ENCODE results near the gene HAUS3. TPM values are rescaled to one million over a fixed set of nuclear protein-coding genes. Genes with fewer than 3 reads are reported as not detected.

Gene HAUS3, protein sequence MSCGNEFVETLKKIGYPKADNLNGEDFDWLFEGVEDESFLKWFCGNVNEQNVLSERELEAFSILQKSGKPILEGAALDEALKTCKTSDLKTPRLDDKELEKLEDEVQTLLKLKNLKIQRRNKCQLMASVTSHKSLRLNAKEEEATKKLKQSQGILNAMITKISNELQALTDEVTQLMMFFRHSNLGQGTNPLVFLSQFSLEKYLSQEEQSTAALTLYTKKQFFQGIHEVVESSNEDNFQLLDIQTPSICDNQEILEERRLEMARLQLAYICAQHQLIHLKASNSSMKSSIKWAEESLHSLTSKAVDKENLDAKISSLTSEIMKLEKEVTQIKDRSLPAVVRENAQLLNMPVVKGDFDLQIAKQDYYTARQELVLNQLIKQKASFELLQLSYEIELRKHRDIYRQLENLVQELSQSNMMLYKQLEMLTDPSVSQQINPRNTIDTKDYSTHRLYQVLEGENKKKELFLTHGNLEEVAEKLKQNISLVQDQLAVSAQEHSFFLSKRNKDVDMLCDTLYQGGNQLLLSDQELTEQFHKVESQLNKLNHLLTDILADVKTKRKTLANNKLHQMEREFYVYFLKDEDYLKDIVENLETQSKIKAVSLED
- 10 to 100 TPM in 3 of 4 donors, 1 to 10 TPM in 1; 8.9 to 13.0 (median 10.7) TPM for total RNA-seq

DNA sequence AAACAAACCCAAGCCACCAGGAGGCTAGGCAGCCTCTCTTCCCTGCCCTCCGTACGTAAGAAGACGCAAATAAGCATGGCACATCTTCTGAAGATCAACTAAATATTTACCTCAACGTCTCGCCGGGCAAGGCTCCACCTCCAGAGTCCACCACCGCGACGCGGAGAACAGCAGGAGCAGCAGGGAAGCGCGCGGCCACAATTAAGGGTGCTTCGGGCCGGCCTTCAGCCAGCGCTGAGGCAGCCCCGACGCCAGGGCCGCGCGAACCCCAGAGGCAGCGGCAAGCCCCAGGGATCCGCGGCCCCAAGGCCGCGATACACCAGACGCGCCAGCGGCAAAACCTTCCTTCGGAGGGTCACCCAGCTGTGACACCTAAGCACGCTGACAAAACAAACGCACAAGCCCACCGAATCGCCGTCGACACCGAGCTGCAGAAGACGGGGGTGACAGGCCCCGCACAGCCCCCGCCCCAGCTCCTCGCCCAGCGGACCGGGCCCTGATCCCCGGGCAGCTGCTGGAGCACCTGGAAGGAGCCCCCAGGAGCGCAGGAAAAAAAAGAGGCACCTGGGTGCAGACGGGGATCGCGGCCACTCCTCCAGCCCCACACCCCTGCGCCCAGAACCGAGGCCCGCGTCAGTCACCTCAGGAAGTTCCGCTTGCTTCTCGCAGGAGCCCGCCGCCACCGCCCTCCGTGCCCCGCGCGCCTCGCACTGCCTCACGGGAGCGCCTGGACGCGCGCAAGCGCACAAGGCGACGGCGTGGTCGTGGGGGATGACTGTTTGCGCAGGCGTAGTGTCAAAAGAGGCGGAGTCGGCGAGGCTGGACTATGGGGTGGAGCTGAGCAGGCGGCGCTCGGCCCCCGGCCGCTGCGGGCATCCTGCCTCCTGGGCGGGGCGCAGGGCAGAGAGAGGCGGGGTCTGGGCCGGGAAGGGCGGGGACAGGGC lies at the start of gene HAUS3, which contains the start of gene POLN:
Gene HAUS3 (minus strand): TSS at position 712 of the 944 bp plus-strand sequence. CDS start 1,175 bp downstream, outside the sequence.
Gene POLN (minus strand): TSS at position 712 of the 944 bp plus-strand sequence. CDS start 12,890 bp downstream, outside the sequence.
- H3K27me3 ChIP-seq, result no peaks in the 10 kb centered on the region
- intact Hi-C loops (cut with DNase I), result no loop called here
- H3K4me1 ChIP-seq, result peaks cover 22 to 89% (median 39%) of the 10 kb centered on the region in 3 donors
- H3K36me3 ChIP-seq, result peaks cover 0 to 15% (median 0%) of the 10 kb centered on the region in 3 donors
- H3K27ac ChIP-seq, result peak within 1 kb of the TSS; percentile 88 to 95 (median 92)
- DNase-seq, result peak; percentile 93
- TF ChIP-seq, protein P1, sequence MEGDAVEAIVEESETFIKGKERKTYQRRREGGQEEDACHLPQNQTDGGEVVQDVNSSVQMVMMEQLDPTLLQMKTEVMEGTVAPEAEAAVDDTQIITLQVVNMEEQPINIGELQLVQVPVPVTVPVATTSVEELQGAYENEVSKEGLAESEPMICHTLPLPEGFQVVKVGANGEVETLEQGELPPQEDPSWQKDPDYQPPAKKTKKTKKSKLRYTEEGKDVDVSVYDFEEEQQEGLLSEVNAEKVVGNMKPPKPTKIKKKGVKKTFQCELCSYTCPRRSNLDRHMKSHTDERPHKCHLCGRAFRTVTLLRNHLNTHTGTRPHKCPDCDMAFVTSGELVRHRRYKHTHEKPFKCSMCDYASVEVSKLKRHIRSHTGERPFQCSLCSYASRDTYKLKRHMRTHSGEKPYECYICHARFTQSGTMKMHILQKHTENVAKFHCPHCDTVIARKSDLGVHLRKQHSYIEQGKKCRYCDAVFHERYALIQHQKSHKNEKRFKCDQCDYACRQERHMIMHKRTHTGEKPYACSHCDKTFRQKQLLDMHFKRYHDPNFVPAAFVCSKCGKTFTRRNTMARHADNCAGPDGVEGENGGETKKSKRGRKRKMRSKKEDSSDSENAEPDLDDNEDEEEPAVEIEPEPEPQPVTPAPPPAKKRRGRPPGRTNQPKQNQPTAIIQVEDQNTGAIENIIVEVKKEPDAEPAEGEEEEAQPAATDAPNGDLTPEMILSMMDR (IDR thresholded peaks at IDR 0.05), result peak in 2 of 6 experiments; percentile 20 to 34
- TF ChIP-seq POLR2A (IDR thresholded peaks at IDR 0.05), result peak in 3 of 4 donors; percentile 81 to 93 (median 86)
- peak within 1 kb of the TSS; percentile 87 to 99 (median 96) for H3K4me3 ChIP-seq
- H3K9me3 ChIP-seq, result no peaks in the 10 kb centered on the region
- 0% methylated on average over 14 to 22 of the region's 88 CpGs for WGBS, 2 donors

DNA sequence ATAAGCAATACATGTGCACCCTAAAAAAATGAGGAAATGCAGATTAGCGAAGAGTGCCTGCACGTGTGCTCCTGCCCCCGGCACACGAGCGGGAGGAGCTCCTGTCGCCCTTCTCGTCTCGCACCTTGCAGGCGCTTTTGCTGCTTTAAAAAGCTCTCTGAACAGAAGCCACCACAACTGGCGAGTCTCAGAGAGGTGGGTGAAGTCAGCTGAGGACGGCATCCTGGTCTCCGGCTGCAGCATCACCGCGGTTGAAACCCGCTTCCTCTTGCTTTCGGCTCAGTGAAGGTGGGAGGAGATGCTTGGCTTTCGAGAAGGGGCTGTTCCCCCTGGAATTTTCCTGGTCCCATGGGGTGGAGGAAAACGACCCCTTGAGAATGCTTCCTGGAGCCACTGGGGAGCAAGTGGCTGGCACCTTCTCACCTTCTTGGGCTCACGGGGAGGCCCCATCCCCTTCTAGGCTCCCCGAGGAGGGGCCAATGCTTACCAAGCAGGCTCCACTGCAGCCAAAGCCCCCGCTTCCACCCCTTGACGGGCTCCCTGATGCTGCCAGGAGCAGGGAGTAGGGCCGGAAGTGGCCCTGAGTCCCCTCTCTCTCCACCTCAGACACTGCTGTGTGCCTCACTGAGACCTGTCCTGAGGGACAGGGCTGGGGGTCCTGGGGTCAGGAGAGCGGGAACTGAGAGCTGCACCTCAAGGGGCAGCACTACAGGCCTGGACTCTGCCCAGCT lies 49.2 kb upstream of the HAUS3 start:
- DNase-seq, result no peak

DNA sequence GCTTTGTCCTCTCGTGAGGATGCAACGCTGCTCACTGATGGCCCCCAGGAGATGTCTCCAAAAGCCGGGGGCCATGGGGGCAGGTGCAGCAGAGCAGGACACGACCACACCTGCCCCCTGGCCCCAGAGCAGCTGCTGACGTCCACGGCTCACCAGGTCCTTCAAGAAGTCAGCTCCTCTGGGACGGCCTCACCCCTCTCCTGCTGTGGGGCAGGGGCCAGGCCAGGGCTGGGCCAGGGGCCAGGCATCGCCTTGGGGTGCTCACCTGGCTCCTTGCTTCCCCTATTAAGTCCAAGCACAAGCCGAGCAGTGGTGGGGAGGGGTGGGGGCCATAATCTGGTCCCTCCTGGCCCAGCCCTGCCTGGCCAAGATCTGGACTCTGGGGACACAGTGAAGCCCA lies 48.6 kb upstream of the HAUS3 start:
- no peak overlapping the region for H3K4me3 ChIP-seq
- no peaks in the 10 kb centered on the region for H3K36me3 ChIP-seq
- peaks cover 0 to 25% (median 3%) of the 10 kb centered on the region in 3 donors for H3K4me1 ChIP-seq
- 100% methylated on average over 1 of the region's 9 CpGs; no CpG with 5 or more reads in 1 of the 2 donors for WGBS, 2 donors
- H3K9me3 ChIP-seq, result no peaks in the 10 kb centered on the region
- peak overlapping the region in 1 of 4 donors; percentile 13 for H3K27ac ChIP-seq
- no peak for DNase-seq
- no peaks in the 10 kb centered on the region for H3K27me3 ChIP-seq
- intact Hi-C loops (cut with DNase I), result no loop called here
- TF ChIP-seq POLR2A (IDR thresholded peaks at IDR 0.05), result no peak
- TF ChIP-seq, protein P1 (IDR thresholded peaks at IDR 0.05), result no peak

More for the DNA sequence above, 49.2 kb upstream of the HAUS3 start:
- Histone ChIP-seq H3K4me3 (no peak overlapping the region), H3K27me3 (no peaks in the 10 kb centered on the region), H3K9me3 (no peaks in the 10 kb centered on the region), H3K4me1 (peaks cover 0 to 25% (median 3%) of the 10 kb centered on the region in 3 donors), H3K36me3 (no peaks in the 10 kb centered on the region), H3K27ac (peak overlapping the region in 1 of 4 donors; percentile 13)
- intact Hi-C loops (cut with DNase I), result no loop called here
- 55 to 66% methylated on average over 12 to 19 of the region's 24 CpGs for WGBS, 2 donors
- TF ChIP-seq POLR2A (IDR thresholded peaks at IDR 0.05), result no peak

DNA sequence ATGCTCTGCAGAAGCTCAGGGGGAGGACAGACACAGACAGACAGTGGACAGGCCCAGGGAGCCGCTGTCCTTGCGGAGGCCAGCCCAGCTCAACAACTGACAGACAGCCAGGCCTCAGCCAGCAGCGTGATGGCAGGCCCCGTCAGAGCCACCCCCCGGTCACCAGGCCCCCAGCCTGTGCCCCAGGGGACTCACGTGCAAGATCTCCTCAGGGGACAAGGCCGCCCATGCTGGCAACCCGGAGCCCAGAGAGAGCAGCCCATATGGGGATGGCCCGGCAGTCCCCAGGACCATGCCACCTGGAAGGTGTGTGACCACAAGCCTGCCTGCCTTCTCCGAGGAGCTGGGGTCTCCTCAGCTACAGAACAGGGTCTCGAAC lies 48.0 kb upstream of the HAUS3 start:
- H3K27ac ChIP-seq, result no peak overlapping the region
- no peaks in the 10 kb centered on the region for H3K36me3 ChIP-seq
- no peaks in the 10 kb centered on the region for H3K9me3 ChIP-seq
- 70% methylated on average over 2 of the region's 11 CpGs; no CpG with 5 or more reads in 1 of the 2 donors for WGBS, 2 donors
- intact Hi-C loops (cut with DNase I), result no loop called here
- no peak overlapping the region for H3K4me3 ChIP-seq
- peaks cover 0 to 25% (median 3%) of the 10 kb centered on the region in 3 donors for H3K4me1 ChIP-seq
- no peak for DNase-seq
- H3K27me3 ChIP-seq, result no peaks in the 10 kb centered on the region
- TF ChIP-seq POLR2A (IDR thresholded peaks at IDR 0.05), result no peak
- TF ChIP-seq, protein P1 (IDR thresholded peaks at IDR 0.05), result no peak

Measured in esophagus squamous epithelium (tissue), 5 donors.